T-helper 17 cell (primary cell): ENCODE data around the gene CYFIP1. TPM values are rescaled to one million over a fixed set of nuclear protein-coding genes. Genes with fewer than 3 reads are reported as not detected.
A peak's percentile ranks its signal among the peaks of the same experiment; 100 is the strongest.

Experiments
- ATAC-seq: fragments of 150-1000 bp; cut with Tn5 transposase; 2 replicates; pipeline ENCODE4 v1.10.0; 2021; ENCODE audit warnings: mild to moderate bottlenecking, moderate library complexity
- DNase-seq, 3 donors: peaks; one replicate each; pipeline versions ENCODE4 v3.0.0 to v3.0.0-alpha.2; 2020 to 2021
- H3K9me3 ChIP-seq: one replicate; pipeline ENCODE4 v1.7.0; 2013; ENCODE audit warnings: low read length, mild to moderate bottlenecking; ENCODE audit not compliant: control insufficient read depth, poor library complexity, severe bottlenecking
- H3K27ac Mint-ChIP-seq: one replicate; pipeline ENCODE4 v1.8.0; 2022; ENCODE audit warnings: mild to moderate bottlenecking, moderate library complexity, mixed read lengths
- H3K27me3 Mint-ChIP-seq: one replicate; pipeline ENCODE4 v1.8.0; 2022; ENCODE audit warnings: mixed read lengths
- H3K36me3 Mint-ChIP-seq: one replicate; pipeline ENCODE4 v1.8.0; 2022; ENCODE audit warnings: low read depth, mixed read lengths
- H3K4me1 Mint-ChIP-seq: one replicate; pipeline ENCODE4 v1.8.0; 2022; ENCODE audit warnings: mild to moderate bottlenecking, mixed read lengths
- H3K4me3 Mint-ChIP-seq: one replicate; pipeline ENCODE4 v1.8.0; 2022; ENCODE audit warnings: mild to moderate bottlenecking, moderate library complexity, mixed read lengths
- total RNA-seq, 4 donors: library from RNA in 2 of 4; stranded (reverse) in 2 of 4; gene quantifications; one replicate each; pipeline ENCODE4 v1.2.3 and lab custom pipeline; 2022 to 2026

Gene CYFIP1
- total RNA-seq, 2 donors from 2014 or later: 14.8 to 17.7 TPM

DNA sequence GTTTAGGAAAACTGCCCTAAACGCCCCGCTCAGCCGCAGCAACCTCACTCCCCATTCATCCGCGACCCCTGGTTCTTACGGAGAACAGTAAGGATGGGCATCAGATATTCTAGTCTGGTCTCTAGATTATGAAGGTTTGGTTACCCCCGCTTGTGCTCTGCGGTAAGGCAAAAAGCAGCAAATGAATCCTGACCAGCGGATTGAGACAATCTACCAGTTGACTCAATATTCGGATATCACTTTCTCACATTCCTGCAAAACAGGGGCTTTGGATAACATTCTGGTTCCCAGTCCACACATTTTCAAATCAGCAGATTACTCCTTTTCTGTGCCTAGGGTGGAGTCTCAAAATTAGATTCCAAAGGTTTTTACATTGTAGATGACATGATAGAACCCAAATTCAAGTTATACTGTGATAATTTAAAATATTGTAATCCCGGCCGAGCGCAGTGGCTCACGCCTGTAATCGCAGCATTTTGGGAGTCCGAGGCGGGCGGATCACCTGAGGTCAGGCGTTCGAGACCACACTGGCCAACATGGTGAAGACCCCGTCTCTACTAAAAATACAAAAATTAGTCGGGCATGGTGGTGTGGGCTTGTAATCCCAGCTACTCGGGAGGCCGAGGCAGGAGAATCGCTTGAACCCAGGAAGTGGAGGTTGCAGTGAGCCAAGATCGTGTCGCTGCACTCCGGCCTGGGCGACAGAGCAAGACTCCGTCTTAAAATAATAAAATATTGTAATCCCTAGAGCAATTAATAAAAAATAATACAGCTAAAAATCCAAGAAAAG lies 1.1 kb upstream of the CYFIP1 start:
- ATAC-seq: no peak
- H3K4me3 Mint-ChIP-seq: peak overlapping the region; percentile 84
- H3K27ac Mint-ChIP-seq: no peak overlapping the region
- peaks cover 6% of the 10 kb centered on the region for H3K27me3 Mint-ChIP-seq
- peaks cover 4% of the 10 kb centered on the region for H3K36me3 Mint-ChIP-seq
- peaks cover 13% of the 10 kb centered on the region for H3K4me1 Mint-ChIP-seq
- DNase-seq: no peak
- H3K9me3 ChIP-seq: no peaks in the 10 kb centered on the region

DNA sequence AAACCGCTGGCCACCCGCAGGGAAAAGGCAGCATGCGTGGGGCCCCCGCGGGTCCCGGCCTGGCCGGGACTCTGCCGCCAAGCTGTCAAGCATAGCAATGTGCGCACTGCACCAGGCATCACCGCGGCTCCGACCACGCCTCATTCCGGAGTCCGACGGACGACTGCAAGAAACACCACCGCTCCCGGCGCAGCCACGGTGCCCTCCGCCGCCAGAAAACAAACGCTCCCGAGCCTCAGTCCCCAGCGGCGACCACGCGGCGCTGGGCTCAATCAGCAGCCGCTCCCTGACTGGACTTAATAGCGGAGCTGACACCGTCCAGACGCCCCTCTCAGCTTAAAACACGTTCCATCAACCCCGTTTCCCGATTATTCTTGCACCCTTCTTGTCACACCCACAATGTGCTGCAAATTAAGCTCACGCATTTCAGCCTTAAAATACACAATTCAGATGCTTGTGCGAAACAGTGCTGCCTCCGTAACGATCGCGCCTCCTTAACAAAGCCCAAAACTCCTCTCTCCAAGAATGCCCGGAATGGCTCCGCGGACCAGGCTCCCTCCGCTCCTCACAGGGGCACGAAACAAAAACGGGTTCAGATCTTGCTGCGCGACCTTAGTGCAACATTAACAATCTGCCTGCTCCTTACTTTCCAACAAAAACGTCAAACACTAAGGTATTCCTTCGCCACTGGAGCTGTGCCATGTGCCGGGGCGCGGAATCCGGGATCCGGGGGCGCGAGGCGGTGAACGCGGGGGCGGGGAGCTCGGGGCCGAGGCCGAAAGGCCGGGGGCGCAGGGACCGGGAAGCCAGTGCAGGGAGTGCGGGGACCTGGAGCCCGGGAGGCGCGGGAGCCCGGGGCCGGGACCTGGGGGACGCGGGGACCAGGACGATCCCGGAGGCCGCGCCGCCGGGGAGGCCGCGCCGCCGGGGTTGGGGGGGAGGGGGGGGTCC lies 655 bp downstream of the CYFIP1 start:
- Mint-ChIP-seq H3K4me3 (peak overlapping the region; percentile 100), H3K27me3 (peaks cover 6% of the 10 kb centered on the region), H3K27ac (peak overlapping the region; percentile 90), H3K36me3 (peaks cover 4% of the 10 kb centered on the region), H3K4me1 (peaks cover 16% of the 10 kb centered on the region)
- DNase-seq (no peak), ATAC-seq (peak; percentile 68)
- H3K9me3 ChIP-seq: no peaks in the 10 kb centered on the region

DNA sequence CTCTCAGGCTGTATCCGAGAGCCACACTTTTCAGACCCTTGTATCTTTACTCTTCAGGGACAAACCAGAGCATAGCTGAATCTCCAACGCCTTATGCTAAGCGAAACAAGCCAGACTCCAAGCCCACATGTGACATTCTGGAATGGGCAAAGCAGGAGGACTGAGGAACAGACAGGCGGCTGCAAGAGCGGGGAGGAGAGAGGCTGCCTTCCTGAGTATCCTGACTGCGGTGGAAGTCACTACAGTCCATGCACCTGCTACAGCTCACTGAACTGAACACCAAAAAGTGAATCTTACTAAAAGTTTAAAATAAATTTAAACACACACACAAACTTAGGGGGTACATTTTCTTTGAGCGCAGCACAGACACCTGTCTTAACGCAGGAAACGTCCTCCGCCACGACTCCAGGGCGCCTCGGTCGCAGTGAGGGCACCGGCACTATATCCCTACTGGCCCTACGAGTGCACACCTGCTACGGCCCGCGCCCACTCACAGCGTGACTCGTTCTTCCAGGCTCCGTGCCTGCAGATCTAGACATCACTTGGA lies 1.4 kb downstream of the CYFIP1 start:
- DNase-seq (no peak), ATAC-seq (peak; percentile 51)
- H3K4me3 Mint-ChIP-seq: peak overlapping the region; percentile 100
- H3K36me3 Mint-ChIP-seq: peaks cover 4% of the 10 kb centered on the region
- no peaks in the 10 kb centered on the region for H3K9me3 ChIP-seq
- peaks cover 16% of the 10 kb centered on the region for H3K4me1 Mint-ChIP-seq
- H3K27ac Mint-ChIP-seq: peak overlapping the region; percentile 90
- peaks cover 6% of the 10 kb centered on the region for H3K27me3 Mint-ChIP-seq

DNA sequence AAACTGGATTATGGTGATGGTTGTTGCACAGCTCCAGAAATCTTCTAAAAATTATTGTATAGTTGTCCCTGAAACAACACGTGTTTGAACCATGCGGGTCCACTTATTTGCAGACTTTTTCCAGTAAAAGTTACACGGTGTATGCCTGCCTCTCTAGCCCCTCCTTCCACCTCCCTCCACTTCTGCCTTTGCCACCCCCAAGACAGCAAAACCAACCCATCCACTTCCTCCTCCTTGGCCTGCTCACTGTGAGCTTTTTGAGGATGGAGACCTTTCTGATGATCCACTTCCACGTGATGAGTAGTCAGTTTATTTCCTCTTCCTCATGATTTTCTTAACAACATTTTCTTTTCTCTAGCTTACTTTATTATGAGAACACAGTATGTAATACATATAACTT lies 5.4 kb downstream of the CYFIP1 start:
- Mint-ChIP-seq H3K27me3 (peaks cover 6% of the 10 kb centered on the region), H3K27ac (no peak overlapping the region), H3K4me1 (peaks cover 24% of the 10 kb centered on the region), H3K36me3 (peaks cover 4% of the 10 kb centered on the region), H3K4me3 (no peak overlapping the region)
- DNase-seq (no peak), ATAC-seq (no peak)
- no peaks in the 10 kb centered on the region for H3K9me3 ChIP-seq

DNA sequence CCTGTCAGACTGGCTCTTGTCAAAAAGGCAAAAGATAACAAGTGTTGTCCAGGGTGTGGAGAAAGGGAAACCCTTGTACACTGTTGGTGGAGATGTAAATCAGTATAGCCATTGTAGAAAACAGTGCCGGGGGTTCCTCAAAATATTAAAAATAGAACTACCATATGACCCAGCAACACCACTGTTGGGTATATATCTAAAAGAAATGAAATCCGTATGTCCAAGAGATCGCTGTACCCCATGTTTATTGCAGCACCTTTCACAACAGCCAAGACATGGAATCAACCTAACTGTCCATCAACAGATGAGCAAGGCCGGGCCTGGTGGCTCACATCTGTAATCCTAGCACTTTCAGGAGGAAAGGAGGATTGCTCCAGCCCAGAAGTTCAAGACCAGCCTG lies 6.2 kb downstream of the CYFIP1 start:
- Mint-ChIP-seq H3K27me3 (no peaks in the 10 kb centered on the region), H3K4me3 (no peak overlapping the region), H3K36me3 (no peaks in the 10 kb centered on the region), H3K27ac (peak overlapping the region; percentile 46), H3K4me1 (peaks cover 17% of the 10 kb centered on the region)
- ATAC-seq (no peak), DNase-seq (no peak)
- H3K9me3 ChIP-seq: no peaks in the 10 kb centered on the region

DNA sequence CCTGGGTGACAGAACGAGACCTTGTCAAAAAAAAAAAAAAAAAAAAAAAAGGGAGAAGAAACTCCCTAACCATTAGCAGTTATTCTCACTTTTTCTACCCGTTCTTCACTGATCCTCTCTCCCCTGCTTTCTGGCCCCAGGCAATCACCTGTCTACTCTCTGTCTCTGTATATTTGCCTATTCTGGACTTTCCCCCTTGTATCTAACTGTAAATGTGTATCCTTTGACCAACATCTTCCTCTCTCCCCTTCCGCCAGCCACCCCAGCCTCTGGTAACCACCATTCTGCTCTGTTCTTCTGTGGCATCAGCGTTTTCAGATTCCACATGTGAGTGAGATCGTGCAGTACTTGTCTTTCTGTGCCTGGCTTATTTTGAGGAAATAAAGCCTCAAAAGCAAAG lies 6.9 kb downstream of the CYFIP1 start:
- Mint-ChIP-seq H3K4me3 (no peak overlapping the region), H3K36me3 (no peaks in the 10 kb centered on the region), H3K4me1 (peaks cover 16% of the 10 kb centered on the region), H3K27ac (peak overlapping the region; percentile 46), H3K27me3 (no peaks in the 10 kb centered on the region)
- DNase-seq: no peak
- no peaks in the 10 kb centered on the region for H3K9me3 ChIP-seq
- ATAC-seq: no peak

DNA sequence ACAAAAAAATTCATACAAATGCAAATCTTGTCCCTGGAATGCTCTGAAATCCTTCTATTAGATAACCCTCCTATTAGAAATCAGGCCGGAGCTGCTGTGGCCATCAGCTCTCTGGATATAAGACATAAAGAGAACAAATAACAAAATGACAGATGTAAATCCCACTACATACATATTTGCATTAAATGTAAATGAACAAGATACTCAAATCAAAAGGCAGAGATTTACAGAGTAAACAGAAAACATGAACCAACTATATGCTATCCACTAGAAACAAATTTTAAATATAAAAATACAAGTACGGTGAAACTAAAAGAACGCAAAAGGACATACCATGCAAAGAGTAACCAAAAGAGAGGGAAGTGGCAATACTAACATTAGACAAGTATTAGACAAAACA lies 10.7 kb downstream of the CYFIP1 start:
- no peak for ATAC-seq
- H3K27me3 Mint-ChIP-seq: no peaks in the 10 kb centered on the region
- H3K4me1 Mint-ChIP-seq: peaks cover 13% of the 10 kb centered on the region
- no peak for DNase-seq
- H3K36me3 Mint-ChIP-seq: no peaks in the 10 kb centered on the region
- H3K4me3 Mint-ChIP-seq: no peak overlapping the region
- H3K9me3 ChIP-seq: no peaks in the 10 kb centered on the region
- H3K27ac Mint-ChIP-seq: no peak overlapping the region

DNA sequence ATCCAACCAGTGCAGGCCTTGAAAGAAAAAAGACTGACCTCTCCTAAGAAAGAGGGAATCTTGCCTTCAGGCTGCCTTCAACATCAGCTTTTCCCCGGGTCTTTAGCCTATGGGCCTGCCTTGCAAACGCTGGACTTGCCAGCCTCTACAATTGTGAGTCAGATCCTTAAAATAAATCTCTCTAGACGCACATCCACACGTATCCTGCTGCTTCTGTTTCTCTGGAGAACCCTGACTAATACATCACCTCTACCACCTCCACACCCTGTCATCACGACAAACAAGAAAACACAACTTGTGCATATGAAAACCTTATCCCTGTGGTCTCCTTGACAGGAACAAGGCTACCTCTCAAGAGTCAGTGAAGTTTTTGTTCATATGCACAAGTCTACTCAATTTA lies 11.8 kb downstream of the CYFIP1 start:
- no peak for ATAC-seq
- no peaks in the 10 kb centered on the region for H3K36me3 Mint-ChIP-seq
- H3K9me3 ChIP-seq: no peaks in the 10 kb centered on the region
- H3K27ac Mint-ChIP-seq: no peak overlapping the region
- DNase-seq: no peak
- H3K27me3 Mint-ChIP-seq: no peaks in the 10 kb centered on the region
- no peak overlapping the region for H3K4me3 Mint-ChIP-seq
- peaks cover 13% of the 10 kb centered on the region for H3K4me1 Mint-ChIP-seq

DNA sequence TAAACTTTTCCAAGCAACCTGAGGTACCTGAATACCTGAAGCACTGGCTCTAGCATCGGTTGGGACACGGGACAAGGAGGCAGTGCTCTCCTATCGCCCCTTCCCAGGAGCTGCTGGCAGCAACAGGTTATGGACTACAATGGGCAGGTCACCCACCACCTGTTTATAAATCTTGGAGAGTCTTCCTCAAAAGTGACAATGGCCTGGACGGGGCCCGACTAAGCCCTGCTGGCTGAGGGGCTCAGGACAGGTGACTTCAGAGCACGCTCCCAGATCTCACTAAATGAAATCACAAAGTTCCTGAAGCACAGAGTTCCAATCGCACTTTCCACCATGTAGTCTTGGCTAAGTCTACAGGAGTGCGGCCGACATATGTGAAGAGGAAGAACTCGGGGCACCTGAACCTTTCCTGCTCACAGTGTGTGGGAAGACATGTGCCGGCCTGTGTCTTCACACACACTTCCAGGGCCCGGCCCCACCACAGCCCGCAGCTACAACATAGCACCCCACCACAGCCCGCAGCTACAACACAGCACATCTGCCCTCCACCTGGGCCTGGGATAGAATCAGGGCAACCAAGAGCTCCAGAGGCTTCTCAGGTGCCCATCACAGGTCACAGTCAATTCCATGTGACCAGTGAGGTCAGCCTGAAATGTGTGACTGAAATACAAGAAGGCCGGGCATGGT lies 12.9 kb downstream of the CYFIP1 start:
- no peak for ATAC-seq
- Mint-ChIP-seq H3K36me3 (no peaks in the 10 kb centered on the region), H3K27me3 (no peaks in the 10 kb centered on the region), H3K27ac (no peak overlapping the region), H3K4me3 (no peak overlapping the region), H3K4me1 (peaks cover 8% of the 10 kb centered on the region)
- no peaks in the 10 kb centered on the region for H3K9me3 ChIP-seq
- DNase-seq: no peak

DNA sequence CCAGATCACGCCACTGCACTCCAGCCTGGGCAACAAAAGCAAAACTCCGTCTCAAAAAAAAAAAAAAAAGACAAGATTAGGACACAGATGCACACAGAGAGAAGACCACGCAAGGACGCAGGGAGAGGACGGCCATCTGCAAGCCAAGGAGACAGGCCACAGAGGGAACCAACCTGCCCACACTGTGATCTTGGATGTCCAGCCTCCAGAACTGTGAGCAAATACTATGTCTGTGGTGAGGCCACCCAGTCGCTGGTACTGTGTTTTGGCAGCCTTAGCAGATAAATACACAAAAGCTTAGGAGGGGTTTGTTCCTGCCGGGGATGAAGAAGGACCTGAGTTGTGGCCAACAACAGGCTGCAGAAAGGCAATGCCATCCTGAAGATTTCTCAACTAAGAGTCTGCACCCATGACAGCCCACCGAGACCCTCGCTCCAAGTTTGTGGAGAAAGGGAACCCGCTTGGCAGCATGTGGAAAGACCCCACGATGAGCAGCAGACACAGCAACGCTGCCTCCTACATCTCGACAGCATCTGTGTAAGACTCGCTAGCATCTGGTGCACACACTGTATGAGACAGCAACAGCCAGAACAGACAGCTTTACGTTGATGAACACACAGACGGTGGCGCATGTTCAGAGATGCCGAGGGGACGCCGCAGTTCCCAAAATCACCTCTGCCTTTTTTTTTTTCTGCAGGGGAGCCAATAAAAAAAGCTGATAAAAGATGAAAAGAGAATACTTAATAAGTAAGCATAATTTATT lies 13.7 kb downstream of the CYFIP1 start:
- Mint-ChIP-seq H3K4me1 (peaks cover 8% of the 10 kb centered on the region), H3K27me3 (no peaks in the 10 kb centered on the region), H3K4me3 (no peak overlapping the region), H3K36me3 (no peaks in the 10 kb centered on the region), H3K27ac (no peak overlapping the region)
- ATAC-seq (no peak), DNase-seq (no peak)
- no peaks in the 10 kb centered on the region for H3K9me3 ChIP-seq

DNA sequence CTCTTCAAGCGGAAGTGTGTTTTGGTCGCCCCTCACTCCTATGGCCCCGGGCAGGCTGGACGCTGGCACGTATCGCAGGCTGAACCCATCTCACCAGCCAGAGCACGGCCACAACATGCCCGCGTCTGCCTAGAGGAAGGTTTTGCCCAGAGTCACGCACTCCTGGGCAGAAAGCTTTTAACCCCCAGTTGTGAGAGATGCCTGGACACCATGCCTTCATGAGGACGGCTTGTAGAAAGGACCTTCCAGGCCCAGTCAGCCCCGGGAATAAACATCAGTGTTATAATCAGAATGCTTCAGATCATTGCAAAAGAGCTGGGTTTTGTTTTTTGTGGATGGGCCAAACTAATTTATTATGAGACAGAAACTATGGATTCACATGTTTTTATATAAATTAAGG lies 16.5 kb downstream of the CYFIP1 start:
- DNase-seq (no peak), ATAC-seq (no peak)
- peaks cover 12% of the 10 kb centered on the region for H3K4me1 Mint-ChIP-seq
- H3K27ac Mint-ChIP-seq: no peak overlapping the region
- H3K36me3 Mint-ChIP-seq: no peaks in the 10 kb centered on the region
- no peaks in the 10 kb centered on the region for H3K27me3 Mint-ChIP-seq
- no peaks in the 10 kb centered on the region for H3K9me3 ChIP-seq
- H3K4me3 Mint-ChIP-seq: no peak overlapping the region

DNA sequence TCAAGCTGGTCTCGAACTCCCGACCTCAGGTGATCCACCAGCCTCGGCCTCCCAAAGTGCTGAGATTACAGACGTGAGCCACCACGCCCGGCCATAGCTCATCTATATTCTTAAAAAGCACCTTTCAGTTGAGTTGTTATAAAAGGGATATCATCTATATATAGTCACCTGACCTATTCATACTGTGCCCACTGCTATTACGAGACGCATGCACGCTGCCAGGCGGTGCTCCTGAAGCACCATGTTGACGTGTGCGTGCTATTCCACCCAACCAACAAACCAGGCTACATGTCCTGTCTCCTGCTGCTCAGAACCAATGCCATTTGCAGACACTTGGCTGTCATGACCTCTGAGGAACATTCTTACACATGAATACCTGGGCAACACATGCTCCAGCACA lies 17.6 kb downstream of the CYFIP1 start:
- Mint-ChIP-seq H3K27ac (no peak overlapping the region), H3K4me1 (peaks cover 12% of the 10 kb centered on the region), H3K36me3 (no peaks in the 10 kb centered on the region), H3K4me3 (no peak overlapping the region), H3K27me3 (no peaks in the 10 kb centered on the region)
- H3K9me3 ChIP-seq: no peaks in the 10 kb centered on the region
- DNase-seq (no peak), ATAC-seq (no peak)
